HG03103 (cell line): ENCODE results near the gene EID3.
"Not testable (repeated sequence)": the region's sequence is repeated elsewhere in the genome, so short reads cannot be mapped to it uniquely, and the experiment has no call there.

Experiments
- ATAC-seq: cut with Tn5 transposase; IDR thresholded peaks from one replicate; pipeline ENCODE4 v1.9.1; 2021; ENCODE audit warnings: low read depth; ENCODE audit not compliant: unreplicated experiment

EID3 gene

DNA sequence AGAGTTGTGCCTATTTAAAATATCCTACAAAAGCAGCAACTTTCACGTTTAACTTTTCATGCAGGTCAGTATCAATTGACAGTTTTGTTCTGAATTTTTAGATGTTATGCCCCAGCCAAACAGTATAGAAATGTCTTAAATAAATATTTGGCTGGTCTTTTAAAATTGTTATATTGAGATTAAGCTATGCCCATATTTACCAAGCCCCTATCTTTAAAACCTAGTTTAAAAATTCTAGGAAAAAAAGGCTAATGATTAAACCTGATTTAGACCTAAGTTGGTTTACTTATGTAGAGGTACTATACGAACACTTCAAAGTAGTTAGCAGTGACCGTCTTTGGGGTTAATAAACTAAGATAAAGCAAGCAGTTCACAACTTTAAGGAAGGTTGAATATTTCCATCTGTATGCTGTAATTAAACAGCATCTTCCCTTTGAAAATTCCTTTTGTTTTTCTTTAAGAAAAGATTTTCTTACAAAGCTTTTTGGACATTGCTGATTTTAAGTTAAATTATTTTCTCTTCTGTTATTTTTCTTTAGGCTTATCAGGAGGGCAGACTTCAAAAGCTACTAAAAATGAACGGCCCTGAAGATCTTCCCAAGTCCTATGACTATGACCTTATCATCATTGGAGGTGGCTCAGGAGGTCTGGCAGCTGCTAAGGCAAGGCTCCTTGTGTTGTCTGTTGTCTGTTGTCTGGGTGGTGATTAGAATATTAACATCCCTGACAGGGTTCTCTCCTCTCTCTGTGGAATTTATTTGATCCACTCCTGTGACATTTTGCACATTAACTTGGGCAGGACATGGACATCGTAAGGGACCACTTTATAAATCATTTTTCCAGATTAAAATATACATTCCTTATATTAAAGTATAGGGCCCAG is 7.5 kb downstream of the EID3 start:
- ATAC-seq, result no peak

DNA sequence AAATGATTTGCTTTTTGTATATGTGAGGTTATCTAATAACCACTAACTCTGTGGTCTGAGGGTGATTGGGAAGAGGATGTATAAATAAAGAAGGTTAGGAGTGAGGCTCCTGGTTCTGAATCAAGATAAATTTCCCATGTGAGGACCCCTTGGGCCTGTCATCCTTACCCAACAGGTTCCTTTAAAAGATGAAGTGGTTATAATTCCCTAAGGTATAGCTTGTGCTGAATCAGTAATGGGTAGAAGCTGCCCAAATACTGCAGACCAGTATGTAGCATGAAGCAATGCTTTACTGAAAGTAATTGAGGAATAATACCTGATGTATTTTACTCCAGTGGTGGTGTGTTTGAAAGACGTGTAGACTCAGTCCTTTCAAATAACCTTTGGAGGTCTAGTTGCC is 8.7 kb downstream of the EID3 start:
- ATAC-seq, result no peak

DNA sequence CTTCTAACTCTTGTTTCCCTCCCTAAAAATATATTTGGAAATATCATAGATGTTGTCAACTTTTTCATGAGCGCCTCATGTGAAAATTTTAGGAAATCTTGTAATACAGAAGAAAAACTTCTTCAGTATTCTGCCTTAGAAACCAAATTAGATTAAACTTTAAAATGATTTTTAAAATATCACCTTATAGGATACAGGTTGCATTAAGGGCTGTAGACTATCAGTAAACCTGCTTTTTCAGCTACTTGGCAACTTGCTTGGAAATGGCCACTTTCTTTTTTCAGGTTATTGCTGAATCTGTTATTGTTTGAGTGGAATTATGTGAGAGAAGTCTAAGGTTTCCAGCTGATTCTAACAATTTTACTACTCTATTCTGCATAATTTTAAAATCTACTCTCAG is 9.1 kb downstream of the EID3 start:
- ATAC-seq, result no peak

DNA sequence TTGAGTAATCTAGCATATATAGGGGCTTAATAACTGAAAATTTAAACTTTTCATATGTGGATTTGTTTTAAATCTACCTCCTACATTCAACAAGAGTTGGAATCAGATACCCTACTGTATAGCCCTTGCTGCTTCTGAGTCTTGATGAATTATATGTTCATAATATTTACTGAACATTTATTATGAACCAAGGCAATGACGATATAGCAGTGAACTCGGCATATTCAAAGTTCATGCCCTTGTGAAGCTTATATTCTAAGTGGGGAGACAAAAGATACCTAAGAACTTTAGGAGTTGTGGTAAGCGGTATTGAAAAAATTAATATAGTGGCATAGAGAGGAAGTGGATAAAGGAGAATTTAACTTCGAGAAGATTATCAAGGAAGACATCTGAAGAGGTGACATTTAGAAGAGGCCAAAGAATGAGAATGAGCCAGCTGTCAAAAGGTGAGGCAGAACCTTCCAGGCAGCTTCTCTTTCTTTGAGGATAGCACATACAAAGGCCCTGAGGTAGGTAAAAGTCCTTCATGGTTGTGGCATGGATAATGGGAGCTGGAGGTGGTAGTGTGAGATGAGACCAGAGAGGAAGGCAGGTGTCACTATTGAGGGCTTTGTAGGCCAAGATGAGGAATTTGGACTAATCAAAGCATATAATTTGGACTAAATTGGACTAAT is 10.2 kb downstream of the EID3 start:
- ATAC-seq, result no peak

DNA sequence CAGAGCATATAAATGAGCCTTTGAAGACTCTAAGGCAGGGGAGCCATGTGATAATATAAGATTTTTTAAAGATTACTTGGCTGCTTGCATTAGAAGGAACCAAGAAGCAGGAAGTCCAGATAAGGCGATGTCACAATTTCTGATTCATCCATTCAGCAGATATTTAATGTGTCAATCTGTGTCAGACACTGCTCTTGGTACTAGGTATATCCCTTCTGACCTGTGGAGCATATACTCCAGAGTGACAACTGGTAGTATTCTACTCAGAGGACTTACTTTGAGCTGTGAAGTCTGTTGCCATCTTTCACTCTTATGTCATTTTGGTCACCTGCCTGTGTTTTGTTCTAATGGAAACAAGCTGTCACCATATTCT is 10.7 kb downstream of the EID3 start:
- no peak for ATAC-seq

DNA sequence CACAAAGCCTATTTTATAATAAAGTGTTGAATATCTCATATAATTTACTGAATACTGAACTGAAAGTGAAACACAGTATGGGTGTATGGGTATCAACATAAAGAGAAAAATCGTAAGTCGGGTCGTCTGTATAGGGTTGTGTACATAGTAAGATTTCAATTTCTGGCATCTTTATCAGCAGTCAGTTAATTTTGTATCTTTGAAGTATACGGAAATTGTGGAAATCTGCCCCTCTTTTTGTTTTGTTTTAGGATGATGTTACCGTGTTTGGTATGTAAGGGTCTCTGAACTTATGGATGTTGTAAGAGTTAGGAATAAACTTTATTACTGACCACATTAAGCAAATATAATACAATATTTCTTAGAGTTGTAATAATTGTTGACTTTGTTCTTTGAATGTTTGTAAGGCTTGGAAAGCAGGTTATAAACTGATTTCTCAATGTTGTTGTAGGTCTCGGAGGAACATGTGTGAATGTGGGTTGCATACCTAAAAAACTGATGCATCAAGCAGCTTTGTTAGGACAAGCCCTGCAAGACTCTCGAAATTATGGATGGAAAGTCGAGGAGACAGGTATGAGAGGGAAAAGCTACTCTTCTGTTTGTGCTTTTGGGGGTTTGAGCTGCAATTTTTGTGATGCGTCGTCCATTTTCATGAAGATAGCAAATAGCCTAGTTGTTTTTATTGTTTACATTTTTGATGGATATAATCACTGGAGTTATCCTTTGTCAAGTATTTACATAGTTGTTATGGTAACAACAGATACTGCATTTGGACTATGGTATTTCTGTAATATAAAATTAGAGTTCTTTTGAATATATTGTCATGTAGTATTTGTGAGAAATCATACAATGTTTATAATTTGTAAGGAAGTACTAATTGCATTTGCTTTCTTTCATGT is 12.0 kb downstream of the EID3 start:
- no peak for ATAC-seq

DNA sequence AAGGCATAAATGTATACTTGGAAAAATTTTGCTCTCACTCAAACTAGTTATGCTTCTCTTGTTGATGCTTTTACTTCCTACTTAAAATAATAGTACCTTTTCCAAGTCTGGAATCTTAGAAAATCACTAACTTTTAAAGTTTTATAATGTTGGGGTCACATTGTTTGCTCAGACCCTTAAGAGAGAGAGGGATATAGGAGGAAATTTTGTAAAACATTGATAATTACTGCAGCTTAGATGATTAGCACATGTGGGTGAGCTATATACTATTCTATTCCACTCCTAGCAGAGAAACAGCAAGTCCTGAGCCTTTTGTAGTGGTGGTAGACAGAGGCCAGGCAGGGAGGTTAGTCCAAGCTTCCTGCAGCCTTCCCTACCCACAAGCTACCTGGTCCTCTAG is 13.4 kb downstream of the EID3 start:
- ATAC-seq, result no peak

DNA sequence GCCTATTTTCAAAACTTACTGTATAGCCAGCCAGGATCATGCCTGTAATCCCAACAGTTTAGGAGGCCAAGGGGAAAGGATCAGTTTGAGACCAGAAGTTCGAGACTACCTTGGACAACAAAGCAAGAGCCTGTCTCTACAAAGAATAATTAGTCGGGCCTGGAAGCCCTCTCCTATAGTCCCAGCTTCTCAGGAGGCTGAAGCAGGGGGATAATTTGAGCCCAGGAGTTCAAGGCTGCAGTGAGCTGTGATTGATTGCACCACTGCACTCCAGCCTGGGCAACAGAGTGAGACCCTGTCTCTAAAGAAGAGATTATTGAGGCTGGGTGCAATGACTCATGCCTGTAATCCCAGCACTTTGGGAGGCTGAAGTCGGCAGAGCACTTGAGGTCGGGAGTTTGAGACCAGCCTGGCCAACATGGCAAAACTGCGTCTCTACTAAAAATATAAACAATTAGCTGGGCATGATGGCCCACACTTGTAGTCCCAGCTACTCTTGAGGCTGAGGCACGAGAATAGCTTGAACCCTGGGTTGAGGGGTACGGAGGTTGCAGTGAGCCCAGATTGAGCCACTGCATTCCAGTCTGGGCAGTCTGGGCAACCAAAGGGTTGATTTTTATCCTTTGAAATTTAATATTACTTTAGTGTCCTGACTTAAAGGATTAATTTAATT is 14.1 kb downstream of the EID3 start:
- ATAC-seq, result no peak

DNA sequence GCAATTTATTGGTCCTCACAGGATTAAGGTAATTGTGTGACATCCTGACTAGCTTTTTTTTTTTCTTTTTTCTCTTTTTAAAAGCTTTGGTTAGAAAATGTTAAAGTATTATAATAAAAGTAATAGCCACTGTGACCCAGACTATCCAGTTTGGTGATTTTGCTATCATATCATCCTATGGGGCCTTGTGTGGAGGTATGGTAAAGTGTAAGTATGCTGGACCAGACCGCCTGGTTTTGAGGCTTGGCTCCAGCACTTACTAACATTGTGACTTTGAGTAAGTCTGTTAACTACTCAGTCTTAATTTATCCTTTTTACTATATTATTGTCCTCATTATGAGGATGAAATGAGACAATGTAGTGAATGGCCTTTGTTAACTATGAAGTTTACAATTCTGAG is 15.5 kb downstream of the EID3 start:
- no peak for ATAC-seq

DNA sequence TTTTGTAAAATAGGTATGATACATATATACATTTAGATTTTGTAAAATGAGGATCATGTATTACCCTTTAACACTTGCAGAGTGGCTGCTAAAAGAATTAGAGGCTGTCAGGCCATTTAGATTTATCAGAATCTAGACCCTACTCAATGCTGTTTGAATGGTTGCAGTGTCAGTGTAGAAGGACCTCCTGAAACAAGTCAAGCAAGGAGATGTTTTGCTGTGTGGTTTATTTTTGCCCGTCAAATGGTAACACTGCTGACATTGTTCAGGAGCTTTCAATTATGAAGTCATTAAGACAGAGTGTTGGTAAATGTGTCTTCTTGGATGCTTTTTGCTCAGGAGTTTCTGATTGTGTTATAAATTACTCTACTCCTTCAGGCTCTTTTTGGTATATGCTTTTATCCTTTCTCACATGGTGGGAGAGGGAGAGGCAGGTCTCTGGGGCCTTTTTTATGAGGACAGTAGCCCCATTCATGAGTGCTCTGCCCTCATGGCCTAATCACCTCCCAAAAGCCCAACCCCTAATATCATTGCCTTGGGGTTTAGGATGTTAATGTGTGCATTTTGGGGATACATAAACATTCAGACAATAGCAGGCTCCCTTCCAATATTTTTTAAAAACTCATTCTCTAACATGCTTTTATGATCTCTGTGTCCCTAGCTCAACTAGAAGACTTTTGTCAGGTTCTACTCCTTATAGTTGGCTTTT is 16.5 kb downstream of the EID3 start:
- ATAC-seq, result no peak

DNA sequence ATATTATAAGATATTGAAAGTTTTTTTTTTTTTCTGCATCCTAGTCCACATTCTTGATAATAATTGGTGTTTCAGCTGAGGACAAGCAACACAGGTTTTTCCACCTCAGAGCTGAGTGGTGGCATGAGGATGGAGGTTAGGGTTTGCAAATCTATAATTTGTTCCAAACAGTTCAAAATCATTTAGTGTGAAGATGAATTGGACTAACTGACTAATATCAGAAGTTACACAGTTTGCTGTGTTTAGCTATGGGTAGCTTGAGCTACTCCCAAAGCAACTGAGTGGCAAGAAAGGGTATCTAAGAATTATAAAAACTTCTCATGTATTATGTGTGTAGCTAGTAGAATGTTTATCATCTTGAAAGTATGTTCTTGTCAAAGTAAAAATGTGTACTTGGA is 17.1 kb downstream of the EID3 start:
- ATAC-seq, result no peak

DNA sequence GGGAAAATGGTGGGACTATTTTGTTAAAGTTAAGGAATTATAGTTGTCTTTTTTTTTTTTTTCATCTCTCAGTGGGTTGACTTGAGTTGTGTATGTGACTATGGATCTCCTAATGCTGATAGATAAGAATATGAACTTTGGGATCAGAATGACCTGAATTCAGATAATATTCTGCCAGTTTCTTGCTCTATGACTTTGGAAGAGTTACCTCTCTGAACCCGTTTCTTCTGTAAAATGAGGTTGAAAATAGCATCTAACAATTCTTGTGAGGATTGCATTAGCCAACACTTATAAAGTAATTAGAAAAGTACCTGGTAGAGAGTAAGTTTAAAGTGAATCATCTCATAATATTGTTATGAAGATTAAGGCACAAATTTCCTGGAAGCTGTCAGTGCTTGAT is 18.4 kb downstream of the EID3 start:
- ATAC-seq, result no peak

DNA sequence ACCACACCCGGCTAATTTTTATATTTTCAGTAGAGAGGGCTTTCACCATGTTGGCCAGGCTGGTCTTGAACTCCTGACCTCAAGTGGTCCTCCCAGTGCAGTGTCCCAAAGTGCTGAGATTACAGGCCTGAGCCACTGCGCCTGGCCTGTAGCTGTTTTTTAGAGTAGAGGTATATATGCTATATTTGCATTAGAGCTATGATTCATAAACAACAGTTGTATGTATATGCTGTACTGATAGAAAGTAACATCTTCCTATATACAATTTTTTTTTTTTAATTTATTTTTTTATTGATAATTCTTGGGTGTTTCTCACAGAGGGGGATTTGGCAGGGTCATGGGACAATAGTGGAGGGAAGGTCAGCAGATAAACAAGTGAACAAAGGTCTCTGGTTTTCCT is 19.0 kb downstream of the EID3 start:
- not testable (repeated sequence) for ATAC-seq

DNA sequence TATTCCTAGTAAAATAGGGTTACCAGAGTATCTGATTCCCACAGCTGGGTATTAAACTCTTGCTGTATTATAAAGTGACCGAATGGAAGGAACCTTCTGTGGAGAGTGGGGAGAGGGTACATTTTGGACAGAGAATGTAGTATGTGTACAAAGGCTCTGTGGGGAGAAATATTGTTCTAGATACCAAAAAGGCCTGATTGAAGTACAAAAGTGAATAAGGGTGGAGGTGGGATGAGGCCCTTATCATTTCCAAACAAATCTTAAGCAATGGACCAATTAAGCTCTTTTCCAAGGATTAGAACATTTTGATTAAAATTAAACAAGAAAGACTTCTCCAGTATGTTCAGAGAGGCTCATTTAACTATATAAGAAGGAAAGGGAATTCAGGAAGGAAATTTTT is 20.4 kb downstream of the EID3 start:
- ATAC-seq, result no peak

DNA sequence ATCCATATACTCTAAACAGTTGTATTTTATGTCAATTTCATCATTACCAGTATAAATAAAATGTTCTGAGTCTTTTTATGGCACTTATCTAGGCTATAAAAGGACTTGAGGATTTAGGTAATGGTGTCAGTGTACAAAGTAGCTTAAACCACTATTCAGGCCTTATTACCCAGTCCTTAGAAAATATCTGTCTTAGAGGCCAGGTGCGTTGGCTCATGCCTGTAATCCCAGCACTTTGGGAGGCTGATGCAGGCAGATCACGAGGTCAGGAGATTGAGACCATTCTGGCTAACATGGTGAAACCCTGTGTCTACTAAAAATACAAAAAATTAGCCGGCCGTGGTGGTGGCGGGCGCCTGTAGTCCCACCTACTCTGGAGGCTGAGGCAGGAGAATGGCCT is 24.7 kb downstream of the EID3 start:
- ATAC-seq, result not testable (repeated sequence)

DNA sequence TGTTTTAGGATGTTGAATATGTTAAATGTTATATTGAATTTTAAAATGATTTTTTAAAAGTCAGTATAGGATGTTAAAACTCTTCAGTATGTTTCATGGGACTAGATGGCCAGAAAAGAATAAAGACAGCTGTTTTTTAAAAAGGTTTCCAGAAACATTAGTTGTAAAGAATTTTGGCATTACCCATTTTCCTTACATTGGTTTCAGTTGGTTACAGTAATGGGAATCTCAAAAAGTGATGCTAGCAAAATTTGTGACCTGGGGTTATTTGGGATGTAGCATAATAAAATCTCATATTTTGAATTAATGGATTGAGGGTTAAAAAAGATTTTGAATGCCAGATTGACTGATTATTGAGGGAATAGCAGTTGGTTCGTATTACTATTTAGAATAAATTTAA is 25.3 kb downstream of the EID3 start:
- ATAC-seq, result no peak

DNA sequence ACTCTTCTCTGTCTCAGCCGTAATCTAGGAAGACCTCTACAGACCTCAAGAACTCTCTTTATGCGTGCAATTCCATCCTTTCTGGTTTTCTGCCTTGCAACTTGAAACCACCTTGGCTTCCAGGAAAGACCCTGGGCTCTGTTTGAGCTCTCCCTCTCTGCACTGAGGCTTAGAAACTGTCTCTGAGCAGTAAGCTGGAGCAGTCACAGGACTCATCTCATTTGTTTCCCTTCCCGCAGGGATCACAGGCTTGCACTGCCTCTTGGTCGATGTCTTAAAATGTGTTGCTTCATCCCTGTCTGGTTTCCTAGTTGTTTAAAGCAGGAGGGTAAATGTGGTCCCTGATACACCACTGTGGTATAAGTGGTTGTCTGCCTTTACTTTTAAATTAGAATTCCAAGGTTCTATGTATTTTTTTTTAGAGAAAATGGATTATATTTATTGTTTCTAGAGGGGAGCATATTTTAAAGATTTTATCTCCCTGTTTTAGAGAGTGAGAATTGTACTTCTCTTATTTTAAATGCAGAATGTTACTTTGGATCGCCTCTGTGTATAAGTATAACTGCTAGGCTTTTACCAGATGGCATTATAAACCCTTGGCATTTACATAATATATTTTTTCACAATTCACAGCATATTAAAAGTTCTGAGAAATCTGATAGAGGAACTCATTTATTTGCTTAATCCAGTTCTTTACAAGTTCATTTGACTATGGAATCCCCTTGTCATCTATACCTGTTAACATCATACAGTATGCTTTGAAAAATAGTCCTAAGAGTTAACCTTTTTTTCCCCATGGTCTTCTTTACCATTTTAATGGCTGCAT is 26.4 kb downstream of the EID3 start:
- ATAC-seq, result no peak

DNA sequence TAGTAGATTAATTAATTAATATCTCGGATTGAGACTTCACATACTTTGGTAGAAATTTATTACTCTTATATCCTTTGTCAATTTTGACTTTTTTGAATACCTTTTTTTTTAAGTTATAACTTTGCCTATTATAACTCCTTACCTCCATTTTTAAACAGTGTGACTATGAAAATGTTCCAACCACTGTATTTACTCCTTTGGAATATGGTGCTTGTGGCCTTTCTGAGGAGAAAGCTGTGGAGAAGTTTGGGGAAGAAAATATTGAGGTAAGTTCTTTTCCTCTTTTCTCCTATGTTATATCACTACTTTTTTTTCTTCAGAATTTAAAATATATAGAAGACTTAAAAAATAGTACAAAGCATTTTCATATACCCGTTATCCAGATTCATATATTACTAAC is 27.8 kb downstream of the EID3 start:
- ATAC-seq, result no peak

DNA sequence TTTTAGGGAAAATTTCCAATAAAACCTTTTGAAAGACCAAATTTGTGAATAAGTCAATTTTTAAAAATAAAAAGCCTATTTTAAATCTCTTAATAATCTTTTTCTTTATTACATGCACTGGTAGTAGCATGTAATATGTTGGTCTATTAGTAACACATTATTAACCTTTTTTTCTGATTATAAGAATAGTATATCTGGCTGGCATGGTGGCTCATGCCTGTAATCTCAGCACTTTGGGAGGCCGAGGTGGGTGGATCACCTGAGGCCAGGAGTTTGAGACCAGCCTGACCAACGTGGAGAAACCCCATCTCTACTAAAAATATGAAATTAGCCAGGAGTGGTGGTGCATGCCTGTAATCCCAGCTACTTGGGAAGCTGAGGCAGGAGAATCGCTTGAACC is 28.7 kb downstream of the EID3 start:
- ATAC-seq, result not testable (repeated sequence)
